GM21737 (cell line): ENCODE data around the gene HGFAC.

ENCODE experiments used
- ATAC-seq: cut with Tn5 transposase; IDR thresholded peaks from one replicate; pipeline ENCODE4 v1.9.1; 2021; ENCODE audit warnings: mild to moderate bottlenecking, moderate library complexity; ENCODE audit not compliant: unreplicated experiment

HGFAC gene

DNA sequence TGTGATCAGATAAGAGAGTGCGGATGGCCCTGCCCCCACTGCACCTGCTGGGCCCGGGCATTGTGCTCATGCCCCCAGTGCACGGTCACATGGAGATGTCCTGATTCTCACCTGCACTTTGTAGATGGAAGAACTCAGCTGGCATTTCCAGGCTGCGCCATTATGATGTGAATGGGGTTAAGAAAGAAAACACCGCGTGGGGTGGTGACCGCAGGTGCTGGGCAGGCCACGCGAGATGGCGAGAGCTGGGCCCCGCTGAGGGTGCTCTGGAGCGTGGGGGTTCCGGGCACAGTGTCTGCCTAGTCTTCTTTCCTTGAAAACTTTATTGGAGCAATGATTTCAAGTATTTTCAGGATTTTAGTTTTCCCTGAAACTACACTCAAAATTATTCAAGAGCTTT is 17.8 kb upstream of the HGFAC start:
- ATAC-seq, result no peak

DNA sequence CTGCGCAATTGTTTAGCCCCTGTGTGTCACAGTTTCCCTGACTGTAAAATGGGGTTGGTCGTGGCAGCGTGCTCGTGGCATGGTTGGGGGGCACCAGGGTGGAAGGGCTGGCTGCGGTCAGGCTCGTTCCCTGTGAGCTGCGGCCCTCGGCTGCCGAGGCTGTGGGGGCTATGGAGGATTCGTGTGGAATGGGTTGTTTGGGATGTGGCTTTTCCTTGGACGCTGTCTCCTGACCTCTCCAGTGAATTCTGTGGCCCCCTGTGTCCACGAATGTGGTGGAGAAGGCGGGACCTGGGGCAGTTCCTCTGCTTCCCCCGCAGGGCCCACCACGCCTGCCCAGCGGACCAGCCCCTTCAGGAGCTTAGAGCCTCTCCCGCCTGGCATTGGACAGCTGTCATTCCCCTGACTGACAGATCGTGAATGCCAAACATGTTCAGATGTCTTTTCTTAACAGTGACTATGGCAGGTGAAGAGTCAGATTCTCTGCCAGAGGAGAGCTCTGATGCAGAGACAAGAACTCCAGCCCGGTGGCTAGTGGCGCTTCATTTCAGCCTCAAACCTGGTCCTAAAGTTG is 17.2 kb upstream of the HGFAC start:
- no peak for ATAC-seq

DNA sequence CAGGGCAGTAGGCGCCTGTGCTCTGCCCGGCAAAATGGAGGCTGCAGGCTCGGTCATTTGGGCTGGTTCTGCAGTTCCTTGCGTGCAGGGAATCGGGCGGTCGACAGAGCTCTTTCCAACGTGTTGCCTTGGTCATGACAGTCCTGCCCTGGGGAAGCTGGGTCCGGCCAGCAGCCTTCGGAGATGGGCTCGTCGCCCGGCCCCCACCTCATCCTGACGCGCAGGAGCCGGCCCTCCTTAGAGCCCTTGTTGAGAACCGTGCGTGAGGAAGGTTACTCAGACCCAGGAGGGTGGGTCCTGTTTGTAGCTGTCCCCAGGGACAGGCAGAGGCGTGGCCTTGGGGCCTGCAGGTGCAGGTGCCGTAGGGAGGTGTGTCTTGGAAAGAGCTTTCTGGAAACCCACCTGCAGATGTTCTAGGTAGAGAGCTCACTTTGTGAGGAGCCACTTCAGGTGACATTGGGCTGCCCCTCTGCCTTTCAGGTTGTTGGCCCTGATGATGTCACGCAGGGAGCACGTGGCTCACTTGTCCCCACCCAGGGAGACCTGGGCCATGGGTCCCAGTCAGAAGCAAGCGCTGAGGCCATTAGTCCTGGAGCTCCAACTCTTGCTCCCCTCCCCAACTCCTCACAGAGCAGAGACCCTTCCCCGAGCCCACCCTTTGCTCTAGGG is 15.2 kb upstream of the HGFAC start:
- ATAC-seq, result no peak

DNA sequence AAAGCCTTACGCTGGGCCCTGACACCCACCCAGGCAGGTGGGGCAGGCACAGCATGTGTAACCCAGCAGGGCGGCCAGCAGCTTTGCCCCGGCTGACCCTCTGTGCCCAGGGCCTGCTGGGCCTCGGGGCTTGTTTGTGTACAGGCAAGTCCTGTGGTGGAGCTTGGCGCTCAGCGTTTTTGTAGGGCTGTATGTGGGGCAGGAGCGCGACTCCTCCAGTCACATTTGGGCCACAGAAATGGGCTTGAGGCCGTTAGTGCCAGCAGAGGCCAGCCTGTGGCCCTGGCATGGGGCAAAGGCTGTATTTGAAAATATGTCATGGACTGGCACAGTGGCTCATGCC is 14.7 kb upstream of the HGFAC start:
- ATAC-seq, result no peak

DNA sequence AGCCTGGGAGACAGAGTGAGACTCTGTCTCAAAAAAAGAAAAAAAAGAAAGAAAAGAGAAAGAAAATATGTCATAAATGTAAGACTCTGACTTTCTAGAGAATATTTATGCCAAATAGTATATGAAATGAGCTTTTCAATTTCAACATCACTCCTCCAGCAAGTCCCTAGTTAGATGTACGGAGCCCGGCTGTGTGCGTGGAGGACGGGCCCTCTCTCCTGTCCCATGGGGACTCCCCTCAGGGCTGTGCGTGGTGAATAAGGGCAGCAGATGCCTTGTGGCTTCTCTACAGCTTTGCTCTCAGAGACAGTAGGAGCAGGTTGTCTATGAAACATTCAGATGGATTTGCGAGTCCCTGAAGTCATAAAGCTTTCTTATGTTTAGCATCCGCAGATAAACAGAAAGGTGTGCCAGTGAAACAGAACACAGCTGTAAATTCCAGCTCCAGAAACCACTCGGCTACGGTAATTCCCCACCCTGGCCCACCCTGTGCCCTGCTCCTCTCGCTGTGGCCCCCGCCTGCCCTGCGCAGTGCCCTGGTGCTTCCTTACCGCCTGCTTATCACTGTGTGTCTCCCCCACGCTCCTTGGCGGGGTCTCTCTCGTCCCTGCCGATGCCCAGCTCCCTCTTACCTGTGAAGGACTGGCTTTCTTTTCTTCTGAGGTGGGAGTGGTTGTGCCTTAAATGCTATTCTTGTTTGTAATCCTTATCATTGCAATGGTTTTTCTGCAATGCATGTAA is 13.9 kb upstream of the HGFAC start:
- ATAC-seq, result no peak

DNA sequence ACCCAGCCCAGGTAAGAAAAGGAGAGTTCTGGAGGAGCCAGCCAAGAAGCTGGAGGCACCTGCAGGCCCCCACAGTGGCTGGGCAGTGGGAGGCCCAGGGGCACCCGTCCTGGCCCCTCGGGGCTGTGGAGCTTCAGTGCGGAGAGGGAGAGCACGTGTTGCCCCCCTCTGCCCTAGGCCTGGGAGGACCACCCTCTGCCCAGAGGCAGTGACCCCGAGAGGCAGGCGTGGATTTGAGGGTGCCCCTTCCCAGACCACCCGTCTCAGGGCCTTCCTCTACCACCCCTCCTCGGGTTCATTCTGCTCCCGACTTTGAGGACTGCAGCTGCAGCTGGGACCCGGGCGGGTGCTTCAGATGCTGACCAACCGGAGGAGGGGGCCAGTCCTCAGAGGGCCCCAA is 12.1 kb upstream of the HGFAC start:
- ATAC-seq, result no peak

DNA sequence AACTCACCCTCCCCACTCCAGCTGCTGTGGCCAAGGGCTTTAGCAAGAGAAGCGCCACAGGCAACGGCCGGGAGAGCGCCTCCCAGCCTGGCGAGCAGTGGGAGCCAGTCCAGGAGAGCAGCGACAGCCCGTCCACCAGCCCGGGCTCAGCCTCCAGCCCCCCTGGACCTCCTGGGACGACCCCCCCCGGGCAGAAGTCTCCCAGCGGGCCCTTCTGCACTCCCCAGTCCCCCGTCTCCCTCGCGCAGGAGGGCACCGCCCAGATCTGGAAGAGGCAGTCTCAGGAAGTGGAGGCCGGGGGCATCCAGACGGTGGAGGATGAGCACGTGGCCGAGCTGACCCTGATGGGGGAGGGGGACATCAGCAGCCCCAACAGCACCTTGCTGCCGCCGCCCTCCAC is 11.2 kb upstream of the HGFAC start:
- ATAC-seq, result no peak

DNA sequence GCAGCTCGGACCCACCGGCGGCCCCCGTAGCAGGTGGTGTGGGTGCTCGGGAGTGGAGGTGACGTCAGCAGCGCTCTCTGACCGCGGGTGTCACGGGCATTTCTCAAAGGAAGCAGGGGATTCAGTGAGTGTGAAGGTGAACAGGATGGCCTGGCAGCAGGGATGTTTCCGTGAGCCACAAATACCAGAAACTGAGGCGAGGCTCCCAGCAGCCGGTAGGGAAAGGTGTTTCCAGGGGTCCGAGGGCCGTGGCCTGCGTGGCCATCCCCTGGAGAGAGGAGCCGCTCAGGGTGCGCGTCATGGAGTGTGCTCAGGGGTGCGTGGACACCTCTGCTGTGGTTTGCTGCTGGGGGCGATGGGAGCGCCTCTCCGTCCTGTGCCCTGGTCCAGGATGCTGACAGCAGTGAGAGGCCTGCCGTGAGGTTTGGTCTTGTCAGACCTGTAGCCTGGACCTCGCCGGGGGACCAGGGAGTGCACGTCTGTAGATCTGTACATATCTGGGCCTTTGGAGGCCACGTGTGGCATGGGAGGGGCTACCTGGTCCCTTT is 10.2 kb upstream of the HGFAC start:
- no peak for ATAC-seq

DNA sequence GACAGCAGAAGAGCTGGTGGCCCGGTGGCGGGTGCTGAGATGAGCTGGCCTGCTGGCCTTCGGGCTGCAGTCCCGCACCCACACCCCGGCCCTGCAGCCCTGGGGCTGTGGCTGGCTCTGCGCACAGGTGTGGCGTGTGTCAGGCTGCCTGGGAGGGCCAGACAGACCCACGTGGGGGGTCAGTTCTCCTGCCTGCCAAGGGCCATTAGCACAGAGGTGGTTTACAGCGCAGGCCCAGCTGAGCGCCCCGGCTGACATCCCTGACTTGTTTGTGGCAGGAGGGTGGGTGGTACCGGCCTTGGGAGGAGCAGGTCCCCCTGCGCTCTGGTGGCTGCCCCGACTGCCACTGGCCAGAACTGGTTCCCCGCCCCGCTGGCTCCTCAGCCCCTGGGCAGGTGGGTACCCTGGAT is 9.4 kb upstream of the HGFAC start:
- ATAC-seq, result no peak

DNA sequence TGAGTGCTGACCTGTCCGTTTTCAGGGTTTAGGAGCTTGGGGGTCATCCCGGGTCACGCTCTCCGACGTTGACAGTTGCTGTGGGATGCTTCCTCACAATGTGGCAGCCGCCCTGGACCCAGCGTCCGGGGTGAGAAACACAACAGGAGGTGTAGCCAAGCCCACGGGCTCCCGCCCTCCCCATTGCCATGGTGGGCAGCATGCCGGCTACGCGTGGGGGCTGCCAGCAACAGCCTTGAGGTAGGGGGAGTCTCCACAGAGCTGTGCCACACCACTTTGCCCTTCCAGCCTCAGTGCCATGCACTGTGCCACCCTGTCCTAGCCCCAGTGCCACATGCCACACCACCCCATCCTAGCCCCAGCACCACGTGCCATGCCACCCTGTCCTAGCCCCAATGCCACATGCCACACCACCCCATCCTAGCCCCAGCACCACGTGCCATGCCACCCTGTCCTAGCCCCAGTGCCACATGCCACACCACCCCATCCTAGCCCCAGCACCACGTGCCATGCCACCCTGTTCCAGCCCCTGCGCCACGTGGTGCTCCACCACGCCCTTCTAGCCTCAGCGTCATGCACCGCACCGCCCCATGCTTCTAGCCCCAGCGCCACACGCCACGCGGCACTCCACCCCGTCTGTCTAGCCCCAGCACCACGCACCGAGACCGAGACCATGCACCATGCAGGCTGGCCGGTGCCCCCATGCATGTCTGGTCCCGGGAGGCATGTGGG is 8.5 kb upstream of the HGFAC start:
- ATAC-seq, result no peak

DNA sequence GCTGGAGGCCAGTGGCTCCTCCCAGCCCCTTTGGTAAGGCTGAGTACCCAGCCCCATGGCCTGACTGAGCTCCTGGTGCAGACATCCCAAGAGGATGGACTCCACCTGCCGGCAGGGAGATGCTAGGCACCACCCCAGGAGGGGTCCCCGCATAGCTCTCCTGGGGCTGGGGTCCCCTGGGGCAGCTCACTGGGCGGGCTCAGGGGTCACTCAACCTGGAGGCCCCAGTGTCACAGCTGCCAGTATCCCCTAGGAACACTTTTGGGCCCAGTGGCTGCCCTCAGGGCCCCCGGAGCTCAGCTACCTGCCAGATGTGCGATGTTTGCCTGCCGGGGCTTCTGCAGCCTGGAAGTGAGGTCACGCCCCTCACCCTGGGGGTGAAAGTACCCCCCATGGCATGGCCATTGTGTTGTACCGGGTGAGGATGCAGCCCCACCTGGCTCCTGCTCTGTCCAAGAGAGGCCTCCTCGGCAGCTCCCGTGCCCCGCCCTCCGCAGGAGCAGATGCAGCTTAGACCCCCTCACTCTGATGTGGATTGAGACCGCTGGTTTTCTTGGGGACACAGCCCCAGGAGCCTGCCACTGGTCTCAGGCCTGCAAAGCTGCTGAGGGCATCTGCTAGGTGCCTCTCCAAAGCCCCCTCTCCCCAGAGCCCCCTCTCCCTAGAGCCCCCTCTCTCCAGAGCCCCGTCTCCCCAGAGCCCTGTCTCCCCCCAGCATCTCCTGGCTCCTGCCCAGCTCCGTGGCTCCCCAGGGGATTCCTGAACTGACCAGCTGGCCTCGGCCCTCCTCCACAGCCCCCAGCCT is 6.7 kb upstream of the HGFAC start:
- no peak for ATAC-seq

DNA sequence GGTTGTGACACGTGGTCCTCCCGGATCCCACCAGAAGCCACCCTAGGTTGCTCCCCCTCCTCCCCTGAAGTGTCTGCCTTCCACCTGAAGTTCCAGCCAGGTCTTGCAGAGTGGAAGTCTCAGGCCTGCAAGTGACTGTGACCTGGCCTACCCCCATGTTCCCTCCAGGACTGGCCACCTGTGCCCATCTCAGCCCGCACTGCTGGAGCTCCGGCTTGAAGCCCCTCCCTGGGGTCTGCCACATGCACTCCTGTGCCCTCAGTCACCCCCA is 6.1 kb upstream of the HGFAC start:
- ATAC-seq, result no peak

DNA sequence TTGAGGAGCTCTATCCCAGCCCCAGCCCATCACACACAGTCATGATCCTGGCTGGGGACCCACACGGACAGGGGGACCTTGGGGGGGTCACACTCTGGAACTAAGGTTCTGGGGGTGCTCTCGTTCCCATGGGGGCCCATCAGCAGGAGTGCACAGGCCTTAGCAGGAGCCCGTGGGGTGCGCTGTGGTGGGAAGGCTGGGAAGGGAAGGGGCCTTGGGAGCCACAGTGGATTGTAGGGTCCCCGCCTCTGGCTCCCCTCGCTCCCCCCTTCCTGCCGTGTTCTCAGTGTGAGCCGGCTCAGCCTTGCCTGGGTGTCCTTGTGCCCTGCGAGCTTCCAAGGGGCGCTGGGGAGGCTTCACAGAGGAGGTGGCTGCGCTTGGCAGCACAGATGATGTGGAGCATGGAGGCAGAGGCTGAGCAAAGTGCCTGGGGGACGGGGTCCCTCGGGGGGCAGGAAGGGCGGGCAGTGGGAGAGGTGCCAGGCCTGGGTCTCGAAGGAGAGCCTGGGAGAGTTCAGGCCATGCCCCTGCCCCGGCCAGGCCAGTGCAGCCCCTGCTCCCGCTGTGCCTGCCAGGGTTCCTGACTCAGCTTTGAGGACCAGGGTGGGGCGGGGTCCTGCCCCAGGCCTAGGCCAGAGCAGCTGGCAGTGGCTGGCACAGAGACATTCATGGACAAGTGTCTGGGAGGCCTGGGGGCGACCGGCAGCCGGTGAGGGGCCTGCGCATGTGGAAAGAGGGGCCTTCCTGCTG is 5.5 kb upstream of the HGFAC start:
- ATAC-seq, result no peak

DNA sequence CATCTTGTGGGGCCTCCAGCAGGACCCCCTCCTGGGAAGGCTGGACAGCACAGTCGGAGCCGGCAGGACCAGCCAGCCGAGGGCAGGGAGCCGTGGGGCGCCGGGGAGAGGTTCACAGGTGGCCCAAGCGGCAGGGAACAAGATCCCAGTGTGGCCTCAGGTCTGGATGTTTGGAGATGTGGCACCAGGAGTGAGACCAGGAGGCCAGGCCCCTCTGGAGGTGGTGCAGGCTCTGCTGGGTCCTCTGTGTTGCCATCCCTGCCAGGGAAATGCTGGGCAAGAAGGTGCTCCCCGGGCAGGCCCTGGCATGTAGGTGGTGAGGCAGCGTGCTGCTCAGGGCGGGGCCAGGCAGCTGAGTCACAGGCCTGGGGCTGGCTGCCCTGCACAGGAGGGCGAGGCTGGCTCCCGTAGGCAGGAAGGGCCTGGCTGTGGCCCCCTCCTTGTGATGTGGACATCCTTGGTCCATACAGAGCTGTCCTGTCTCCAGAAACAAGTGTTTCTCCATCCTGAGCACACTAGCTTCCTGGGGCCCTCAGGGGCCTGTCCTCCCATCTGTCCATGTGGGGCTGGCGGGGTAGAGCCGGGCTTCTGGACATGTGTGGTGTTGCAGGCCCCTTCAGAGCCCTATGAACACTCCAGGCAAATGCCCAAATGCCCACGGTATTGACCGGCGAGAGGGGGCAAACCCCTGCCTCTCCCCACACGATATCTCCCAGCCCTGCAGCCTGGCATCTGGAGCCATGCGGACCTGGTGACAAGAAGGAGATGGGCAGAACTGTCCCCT is 4.8 kb upstream of the HGFAC start:
- no peak for ATAC-seq

DNA sequence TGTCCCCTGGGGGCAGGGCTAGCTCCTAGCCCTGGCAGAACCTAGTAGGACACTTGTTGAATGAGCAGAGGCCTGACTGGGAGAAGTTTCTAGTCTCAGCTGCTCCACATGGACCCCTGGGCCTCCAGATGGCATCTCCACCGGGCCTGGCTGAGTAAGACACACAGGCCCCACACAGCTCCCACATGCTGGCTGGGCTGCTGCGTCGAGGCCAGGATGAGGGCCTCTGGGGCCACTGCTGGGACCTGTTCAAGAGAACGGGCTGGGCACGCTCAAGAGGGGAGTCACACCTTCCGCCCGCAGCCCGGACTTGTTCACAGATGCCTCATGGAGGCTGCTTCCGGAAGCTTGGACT is 4.2 kb upstream of the HGFAC start:
- ATAC-seq, result no peak

DNA sequence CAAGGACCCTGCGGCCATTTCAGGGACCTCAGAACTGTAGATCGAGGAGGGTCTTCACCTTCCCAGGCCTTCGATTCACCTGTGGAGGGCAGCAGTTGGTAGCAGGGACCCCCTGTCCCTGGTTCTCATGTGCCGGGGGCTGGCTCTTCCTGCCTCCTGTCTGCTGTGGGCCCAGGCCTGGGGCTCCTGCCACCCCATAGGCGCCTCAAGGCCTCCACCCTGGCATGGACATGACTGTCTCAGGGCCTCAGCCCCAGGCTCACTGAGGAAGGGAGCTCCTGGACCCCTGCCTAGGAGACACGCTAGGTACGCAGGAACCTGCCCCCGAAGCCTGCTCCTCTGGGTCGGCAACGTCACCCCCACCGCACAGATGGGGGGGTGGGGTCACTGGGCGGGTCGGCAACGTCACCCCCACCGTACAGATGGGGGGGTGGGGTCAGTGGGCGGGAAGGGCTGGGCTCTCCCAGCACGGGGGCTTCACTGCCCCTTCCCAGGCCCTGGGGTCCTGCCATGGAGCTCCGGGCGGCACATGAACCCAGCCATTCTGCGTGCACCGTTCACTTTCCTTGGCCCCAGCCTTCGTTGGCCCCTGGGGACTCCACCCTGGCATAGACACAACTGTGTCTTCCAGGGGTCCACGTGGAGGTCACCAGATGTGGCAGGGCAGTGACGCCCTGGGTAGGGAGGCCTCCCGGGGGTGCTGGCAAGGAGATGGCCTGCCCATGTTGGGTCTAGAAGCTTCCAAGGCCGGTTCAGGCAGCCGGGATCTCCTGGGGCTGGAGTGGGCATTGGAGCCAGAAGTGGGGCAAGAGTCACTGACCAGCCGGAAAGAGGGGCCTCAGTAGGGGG is 3.5 kb upstream of the HGFAC start:
- ATAC-seq, result no peak

DNA sequence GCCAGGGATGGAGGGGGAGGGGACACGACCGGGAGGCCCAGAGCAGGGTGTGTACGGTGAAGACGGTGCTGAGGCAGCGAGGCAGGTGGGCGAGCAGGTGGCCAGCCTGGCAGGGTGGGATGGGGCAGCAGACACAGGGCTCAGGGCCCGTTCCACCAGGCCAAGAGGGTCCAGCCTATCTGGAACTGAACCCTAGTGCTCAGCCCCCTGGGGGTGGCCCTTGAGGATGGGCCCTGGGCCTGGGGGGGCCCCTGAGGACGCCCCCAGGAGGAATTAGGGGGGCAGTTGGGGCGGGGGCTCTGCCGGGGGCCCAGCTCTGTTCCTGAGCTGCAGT is 3.0 kb upstream of the HGFAC start:
- no peak for ATAC-seq

DNA sequence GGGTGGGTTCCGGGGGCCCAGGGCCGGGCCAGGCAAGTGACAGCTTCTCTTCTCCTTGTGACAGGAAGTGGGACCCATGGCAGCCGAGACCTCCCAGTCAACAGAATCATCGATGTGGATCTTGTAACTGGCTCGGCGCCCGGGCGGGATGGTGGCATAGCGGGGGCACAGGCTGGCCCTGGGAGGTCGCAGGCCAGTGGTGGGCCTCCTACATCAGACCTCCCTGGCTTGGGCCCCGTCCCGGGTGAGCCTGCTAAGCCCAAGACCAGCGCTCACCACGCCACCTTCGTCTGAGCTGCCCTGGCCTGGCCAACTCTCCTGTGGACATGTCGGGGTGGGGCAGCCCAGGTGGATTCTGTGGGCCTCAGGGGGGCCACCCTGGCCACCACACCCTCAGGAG is 2.4 kb upstream of the HGFAC start:
- no peak for ATAC-seq

DNA sequence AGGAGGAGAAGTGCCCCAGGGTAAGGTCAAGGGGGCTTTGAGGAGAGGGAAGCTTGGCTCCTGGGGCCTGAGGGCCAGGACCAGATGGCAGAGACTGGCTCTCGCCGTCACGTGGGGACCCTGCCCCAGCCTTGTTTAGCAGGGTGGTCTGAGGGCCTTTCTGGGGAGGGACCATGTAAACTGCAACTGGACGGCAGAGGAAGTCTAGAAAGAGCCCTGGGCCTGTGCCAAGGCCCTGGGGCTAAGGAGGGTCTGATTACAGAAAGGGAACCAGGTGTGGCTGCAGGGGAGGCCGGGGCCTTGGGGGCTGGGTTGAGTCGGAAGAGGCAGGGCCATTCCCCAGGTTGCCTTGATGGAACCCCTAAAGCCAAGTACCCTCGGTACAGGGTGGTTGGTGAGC is 1.8 kb upstream of the HGFAC start:
- ATAC-seq, result no peak
